ENCODE data around the gene PRTFDC1.

PRTFDC1 gene

GRCh38 chr10:24908793-24909423 is 43.5 kb downstream of the PRTFDC1 start:
- no peak for DNase-seq (ENCODE audit: low read depth in 2 of 3, low spot score in 2 of 3)

DNA sequence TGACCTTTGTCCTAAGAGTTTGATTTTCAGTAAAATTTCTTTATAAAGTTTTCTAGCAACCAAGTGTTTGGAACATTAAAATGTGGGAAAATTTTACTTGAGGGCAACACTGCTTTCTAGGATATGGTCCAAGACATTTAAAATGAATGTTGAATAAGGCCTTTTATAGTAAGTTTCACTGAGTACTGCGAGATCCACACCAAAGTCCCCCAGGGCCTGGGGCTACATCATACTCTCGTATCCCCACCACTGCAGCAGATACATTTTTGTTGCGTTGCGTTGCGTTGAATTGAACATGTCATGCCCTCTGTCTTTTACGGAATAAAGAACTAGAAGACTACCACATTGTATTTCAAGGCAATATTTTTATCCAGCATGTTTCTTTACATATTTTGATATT is 44.5 kb downstream of the PRTFDC1 start:
- DNase-seq (ENCODE audit: low read depth in 2 of 3, low spot score in 2 of 3), result no peak

- no peak for DNase-seq (ENCODE audit: low read depth in 2 of 3, low spot score in 2 of 3)
Measured at GRCh38 chr10:24906372-24906771, 46.0 kb downstream of the PRTFDC1 start.

- DNase-seq (ENCODE audit: low read depth in 2 of 3, low spot score in 2 of 3), result no peak
Measured at GRCh38 chr10:24904824-24905223, 47.6 kb downstream of the PRTFDC1 start.

- no peak for DNase-seq (ENCODE audit: low read depth in 2 of 3, low spot score in 2 of 3)
Measured at GRCh38 chr10:24902400-24902728, 50.0 kb downstream of the PRTFDC1 start.

DNA sequence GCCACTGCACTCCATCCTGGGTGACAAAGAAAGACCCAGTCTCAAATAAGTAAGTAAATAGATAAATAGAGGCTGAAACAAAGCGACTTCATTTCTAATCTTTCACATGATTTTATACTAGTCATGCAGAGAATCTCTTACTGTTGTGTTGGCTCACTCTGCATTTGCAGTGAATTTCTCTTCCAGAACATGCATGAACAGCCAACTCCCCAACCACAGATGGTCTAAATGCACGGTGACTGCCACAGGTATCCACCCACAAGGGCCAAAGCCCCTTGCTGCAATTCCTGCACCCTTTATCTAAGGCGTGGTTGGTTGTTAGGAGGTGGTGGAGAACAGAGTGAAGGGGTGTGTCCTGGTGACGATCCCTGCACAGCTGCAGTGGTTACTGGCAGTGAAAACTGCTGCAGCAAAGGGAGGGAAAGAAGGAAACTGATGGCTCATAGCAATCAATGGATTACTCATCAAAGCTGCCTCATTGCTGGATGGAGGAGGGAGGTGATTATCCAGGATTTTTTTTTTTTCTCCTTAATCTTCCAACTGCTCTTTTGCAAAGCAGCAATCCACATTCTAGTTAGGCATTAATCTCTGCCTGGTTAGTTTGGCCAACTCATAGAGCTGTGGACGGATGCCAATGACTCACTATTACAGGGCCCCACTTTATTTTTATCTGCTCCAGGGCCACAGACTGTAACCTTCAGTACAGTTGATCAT is 50.6 kb downstream of the PRTFDC1 start:
- no peak for DNase-seq (ENCODE audit: low read depth in 2 of 3, low spot score in 2 of 3)

DNA sequence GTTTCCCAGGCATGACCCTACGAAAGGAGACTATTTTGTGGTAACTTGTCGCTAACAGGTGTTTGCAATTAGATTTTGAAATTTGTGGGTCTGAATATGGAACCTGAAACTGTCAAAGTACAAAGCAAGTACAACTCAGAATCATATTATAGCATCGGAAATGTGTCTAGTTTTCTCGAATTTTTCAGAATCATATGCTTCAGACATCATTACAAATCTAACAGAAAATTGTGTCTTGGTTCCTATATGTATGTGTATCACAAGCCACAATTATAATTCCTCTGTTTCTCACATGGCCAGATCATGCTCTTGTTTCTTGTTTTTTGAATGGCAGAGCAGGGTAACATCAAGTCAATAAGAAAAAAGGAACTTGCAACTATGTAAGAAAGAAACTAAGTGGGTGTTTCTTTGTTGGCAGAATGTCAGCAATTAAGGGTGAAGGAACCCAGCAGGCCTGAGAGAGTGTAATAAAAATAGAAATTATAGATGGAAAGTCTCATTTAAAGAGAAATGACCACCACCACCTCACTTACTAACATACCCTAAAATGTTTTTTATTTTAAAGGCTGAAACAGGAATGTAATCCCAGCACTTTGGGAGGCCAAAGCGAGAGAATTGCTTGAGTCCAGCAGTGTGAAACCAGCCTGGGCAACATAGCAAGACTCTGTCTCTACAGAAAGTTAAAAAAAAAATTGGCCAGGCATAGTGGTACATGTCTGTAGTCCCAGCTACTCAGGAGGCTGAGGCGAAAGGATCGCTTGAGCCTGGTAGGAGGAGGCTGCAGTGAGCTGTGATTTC is 51.3 kb downstream of the PRTFDC1 start:
- DNase-seq (ENCODE audit: low read depth in 2 of 3, low spot score in 2 of 3), result no peak

- no peak for DNase-seq (ENCODE audit: low read depth in 2 of 3, low spot score in 2 of 3)
Measured at GRCh38 chr10:24899571-24899970, 52.8 kb downstream of the PRTFDC1 start.

DNA sequence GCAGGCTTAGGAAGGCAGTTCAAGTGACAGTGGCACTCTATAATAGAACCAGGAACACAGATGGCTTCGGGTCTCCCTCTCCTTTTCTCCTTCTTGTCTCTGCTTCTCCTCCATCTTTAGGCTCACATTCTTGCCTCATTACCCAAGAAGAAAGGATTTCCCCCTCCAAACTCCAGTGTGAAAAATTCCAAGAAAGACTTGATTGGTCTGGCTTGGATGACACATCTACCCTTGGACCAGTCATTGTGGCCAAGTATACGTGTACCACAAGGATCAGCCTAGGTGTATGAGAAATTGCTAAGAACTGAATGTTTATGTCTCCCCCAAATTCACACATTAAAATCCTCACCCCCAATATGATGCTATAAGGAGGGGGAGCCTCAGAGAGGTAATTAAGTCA is 53.9 kb downstream of the PRTFDC1 start:
- no peak for DNase-seq (ENCODE audit: low read depth in 2 of 3, low spot score in 2 of 3)

GRCh38 chr10:24897326-24897926 is 55.0 kb downstream of the PRTFDC1 start:
- no peak for DNase-seq (ENCODE audit: low read depth in 2 of 3, low spot score in 2 of 3)

DNA sequence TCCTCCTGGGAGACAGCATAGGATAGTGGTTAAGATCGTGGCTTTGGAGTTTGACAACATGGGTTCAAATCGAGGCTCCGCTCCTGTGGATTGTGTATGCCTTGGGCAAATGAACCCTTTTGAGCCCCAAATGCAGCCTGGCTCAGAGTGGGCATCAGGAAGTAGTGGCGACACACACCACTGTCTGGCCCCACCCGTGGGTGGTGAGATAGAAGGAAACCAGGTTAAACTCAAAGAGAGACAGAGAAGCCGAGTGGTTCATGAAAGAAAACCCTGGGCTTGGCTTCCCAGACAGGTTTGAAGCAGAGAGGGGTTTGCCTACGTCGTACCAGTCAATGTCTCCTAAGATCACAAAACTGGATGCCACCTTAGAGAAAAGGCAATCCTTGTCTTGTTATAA is 57.7 kb downstream of the PRTFDC1 start:
- no peak for DNase-seq (ENCODE audit: low read depth in 2 of 3, low spot score in 2 of 3)

- no peak for DNase-seq (ENCODE audit: low read depth in 2 of 3, low spot score in 2 of 3)
Measured at GRCh38 chr10:24894309-24894708, 58.1 kb downstream of the PRTFDC1 start.

DNA sequence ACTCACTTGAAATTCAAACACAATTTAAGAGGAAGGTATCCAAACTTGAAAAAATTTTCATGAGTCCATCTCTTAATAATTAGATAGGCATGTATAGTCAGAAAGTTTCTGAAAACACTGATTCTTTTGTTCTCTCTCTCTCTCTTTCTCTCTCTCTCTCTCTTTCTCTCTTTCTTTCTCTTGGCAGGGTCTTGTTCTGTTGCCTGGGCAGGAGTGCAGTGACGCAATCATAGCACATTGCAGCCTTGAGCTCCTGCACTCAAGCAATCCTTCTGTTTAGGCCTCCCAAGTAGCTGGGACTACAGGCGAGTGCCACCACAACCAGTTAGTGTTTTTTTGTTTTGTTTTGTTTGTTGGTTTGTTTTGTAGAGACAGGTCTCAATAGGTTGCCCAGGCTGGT is 59.3 kb downstream of the PRTFDC1 start:
- no peak for DNase-seq (ENCODE audit: low read depth in 2 of 3, low spot score in 2 of 3)

- no peak for DNase-seq (ENCODE audit: low read depth in 2 of 3, low spot score in 2 of 3)
Measured at GRCh38 chr10:24891823-24892222, 60.6 kb downstream of the PRTFDC1 start.

GRCh38 chr10:24889639-24890038 is 62.8 kb downstream of the PRTFDC1 start:
- DNase-seq (ENCODE audit: low read depth in 2 of 3, low spot score in 2 of 3), result no peak

- DNase-seq (ENCODE audit: low read depth in 2 of 3, low spot score in 2 of 3), result no peak
Measured at GRCh38 chr10:24887855-24888231, 64.6 kb downstream of the PRTFDC1 start.

GRCh38 chr10:24886290-24886680 is 66.1 kb downstream of the PRTFDC1 start:
- DNase-seq (ENCODE audit: low read depth in 2 of 3, low spot score in 2 of 3), result no peak

DNA sequence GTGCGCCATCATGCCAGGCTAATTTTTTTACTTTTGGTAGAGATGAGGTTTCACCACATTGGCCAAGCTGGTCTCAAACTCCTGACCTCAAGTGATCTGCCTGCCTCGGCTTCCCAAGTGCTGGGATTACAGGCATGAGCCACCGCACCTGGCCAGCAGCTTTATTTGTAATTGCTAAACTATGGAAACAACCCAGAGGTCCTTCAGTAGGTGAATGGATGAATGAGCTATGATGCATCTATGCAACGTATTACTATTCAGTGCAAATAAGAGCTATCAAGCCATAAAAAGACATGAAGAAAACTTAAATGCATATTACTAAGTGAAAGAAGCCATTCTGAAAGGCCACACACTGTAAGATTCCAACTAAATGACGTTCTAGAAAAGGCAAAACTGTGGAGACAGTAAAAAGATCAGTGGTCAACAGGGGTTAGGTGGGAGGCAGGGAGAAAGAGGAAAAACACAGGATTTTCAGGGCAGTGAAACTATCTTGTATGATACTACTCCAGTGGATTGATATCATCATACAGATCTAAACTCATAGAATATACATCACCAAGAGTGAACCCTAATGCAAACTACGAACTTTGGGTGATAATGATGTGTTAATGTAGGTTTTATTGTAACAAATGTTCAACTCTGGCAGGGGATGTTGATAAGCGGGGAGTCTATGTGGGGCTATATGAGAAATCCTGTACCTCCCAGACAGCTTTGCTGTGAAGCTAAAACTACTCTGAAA is 66.7 kb downstream of the PRTFDC1 start:
- DNase-seq (ENCODE audit: low read depth in 2 of 3, low spot score in 2 of 3), result no peak

DNA sequence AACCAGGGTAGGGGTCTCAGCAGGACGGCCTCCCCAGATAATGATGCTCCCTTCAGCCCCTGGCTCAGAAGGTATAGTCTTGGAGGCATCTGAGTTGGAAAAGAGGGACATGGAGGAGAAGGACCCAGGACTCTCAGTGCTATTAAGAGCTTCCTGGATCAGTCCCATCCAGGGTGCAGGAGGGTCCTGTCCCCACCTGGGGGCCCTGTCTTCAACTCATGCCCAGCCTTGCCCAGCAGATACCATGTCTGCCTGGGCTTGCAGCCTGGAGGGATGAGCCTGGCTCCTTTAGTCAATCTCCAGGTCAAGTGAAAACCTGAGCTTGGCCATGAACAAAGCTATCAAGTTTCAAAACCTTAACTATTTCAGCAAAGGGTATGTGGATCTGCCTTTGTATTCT is 67.6 kb downstream of the PRTFDC1 start:
- DNase-seq (ENCODE audit: low read depth in 2 of 3, low spot score in 2 of 3), result no peak

GRCh38 chr10:24884316-24884715 is 68.1 kb downstream of the PRTFDC1 start:
- no peak for DNase-seq (ENCODE audit: low read depth in 2 of 3, low spot score in 2 of 3)

DNA sequence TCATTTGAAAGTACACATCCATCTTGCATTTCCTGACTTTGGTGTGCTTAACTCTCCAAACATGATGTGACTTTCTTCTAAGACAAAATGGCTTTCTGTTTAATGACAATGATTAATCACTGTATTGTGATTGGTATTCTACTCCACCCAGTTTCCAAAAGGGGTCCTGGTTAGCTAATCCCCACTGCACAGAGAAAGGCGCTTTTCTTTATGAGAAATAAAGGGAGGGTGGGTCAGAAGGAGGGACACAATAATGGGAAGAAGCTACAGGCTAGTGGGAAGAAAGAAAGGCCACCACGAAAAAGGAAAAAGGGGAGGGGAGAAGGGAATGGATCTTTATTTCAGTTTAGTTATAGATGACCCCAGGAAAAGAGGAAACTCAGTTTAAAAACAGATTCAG is 69.2 kb downstream of the PRTFDC1 start:
- no peak for DNase-seq (ENCODE audit: low read depth in 2 of 3, low spot score in 2 of 3)
